ENCODE measurements around the gene DPH2.

- TF ChIP-seq CTCF (conservative IDR thresholded peaks at IDR 0.05; ENCODE audit: low read length) (no peak), EZH2phosphoT487 (IDR thresholded peaks at IDR 0.05; ENCODE audit: borderline replicate concordance) (no peak)
Measured at GRCh38 chr1:43976890-43977289, 7.1 kb downstream of the DPH2 start.
